Measurements from ENCODE around the gene FBXW8. TPM values are rescaled to one million over a fixed set of nuclear protein-coding genes. Genes with fewer than 3 reads are reported as not detected.
A peak's percentile ranks its signal among the peaks of the same experiment; 100 is the strongest.

The FBXW8 gene
- total and polyA plus RNA-seq, 5 donors: 3.3 to 10.2 (median 7.5) TPM

GRCh38 chr12:117026343-117026742, 115.6 kb downstream of the FBXW8 start:
- Histone ChIP-seq H3K27me3 (ENCODE audit: control insufficient read depth, insufficient read depth) (no peaks in the 10 kb centered on the region), H3K27ac (ENCODE audit: low read length) (no peak overlapping the region), H3K4me3 (ENCODE audit: low read length) (no peak overlapping the region), H3K9me3 (ENCODE audit: control insufficient read depth, low read length) (no peaks in the 10 kb centered on the region), H3K4me1 (ENCODE audit: control insufficient read depth, insufficient read depth, low read length) (no peaks in the 10 kb centered on the region)
- intact Hi-C loops (cut with DNase I): loop anchor here (5.0 to 10.0 kb wide), 4 partner anchors 91 to 128 kb away; no protein-coding TSS in a partner anchor
- ATAC-seq (no peak), DNase-seq (no peak)
- WGBS: 72% methylated on average over 4 of the region's 4 CpGs

- Histone ChIP-seq H3K4me1 (ENCODE audit: control insufficient read depth, insufficient read depth, low read length) (no peaks in the 10 kb centered on the region), H3K4me3 (ENCODE audit: low read length) (no peak overlapping the region), H3K27me3 (ENCODE audit: control insufficient read depth, insufficient read depth) (no peaks in the 10 kb centered on the region), H3K9me3 (ENCODE audit: control insufficient read depth, low read length) (no peaks in the 10 kb centered on the region), H3K27ac (ENCODE audit: low read length) (no peak overlapping the region)
- intact Hi-C loops (cut with DNase I): loop anchor here (5.0 to 10.0 kb wide), 4 partner anchors 90 to 128 kb away; no protein-coding TSS in a partner anchor
- DNase-seq (no peak), ATAC-seq (no peak)
- 76% methylated on average over 8 of the region's 8 CpGs for WGBS
These were observed 116.1 kb downstream of the FBXW8 start for GRCh38 chr12:117026921-117027250.

GRCh38 chr12:117027251-117028086, 116.7 kb downstream of the FBXW8 start:
- Histone ChIP-seq H3K4me1 (ENCODE audit: control insufficient read depth, insufficient read depth, low read length) (no peaks in the 10 kb centered on the region), H3K4me3 (ENCODE audit: low read length) (no peak overlapping the region), H3K27ac (ENCODE audit: low read length) (no peak overlapping the region), H3K27me3 (ENCODE audit: control insufficient read depth, insufficient read depth) (no peaks in the 10 kb centered on the region), H3K9me3 (ENCODE audit: control insufficient read depth, low read length) (no peaks in the 10 kb centered on the region)
- no peak for ATAC-seq
- intact Hi-C loops (cut with DNase I): loop anchor here (5.0 to 10.0 kb wide), 4 partner anchors 90 to 127 kb away; no protein-coding TSS in a partner anchor
- no peak for DNase-seq
- 92% methylated on average over 38 of the region's 38 CpGs for WGBS

GRCh38 chr12:117028254-117028653, 117.5 kb downstream of the FBXW8 start:
- DNase-seq (no peak), ATAC-seq (no peak)
- Histone ChIP-seq H3K4me3 (ENCODE audit: low read length) (no peak overlapping the region), H3K27me3 (ENCODE audit: control insufficient read depth, insufficient read depth) (no peaks in the 10 kb centered on the region), H3K27ac (ENCODE audit: low read length) (no peak overlapping the region), H3K9me3 (ENCODE audit: control insufficient read depth, low read length) (no peaks in the 10 kb centered on the region), H3K4me1 (ENCODE audit: control insufficient read depth, insufficient read depth, low read length) (no peaks in the 10 kb centered on the region)
- intact Hi-C loops (cut with DNase I): loop anchor here (5.0 to 10.0 kb wide), 4 partner anchors 89 to 127 kb away; no protein-coding TSS in a partner anchor
- 89% methylated on average over 14 of the region's 14 CpGs for WGBS

- no peak for ATAC-seq
- intact Hi-C loops (cut with DNase I): loop anchor here in 1 of 4 donors (10.0 kb wide), 1 partner anchor 64 kb away; the partner anchor contains the start of gene TESC
- DNase-seq: peak in 1 of 3 donors; percentile 30
- no peaks in the 10 kb centered on the region for H3K9me3 ChIP-seq (ENCODE audit: control insufficient read depth, low read length)
- no peak overlapping the region for H3K27ac ChIP-seq (ENCODE audit: low read length)
- H3K4me3 ChIP-seq (ENCODE audit: low read length): no peak overlapping the region
- WGBS: 65% methylated on average over 19 of the region's 19 CpGs
- peaks cover 1% of the 10 kb centered on the region for H3K4me1 ChIP-seq (ENCODE audit: control insufficient read depth, insufficient read depth, low read length)
- H3K27me3 ChIP-seq (ENCODE audit: control insufficient read depth, insufficient read depth): no peaks in the 10 kb centered on the region
These were observed 119.6 kb downstream of the FBXW8 start for GRCh38 chr12:117030187-117030900.

GRCh38 chr12:117031843-117032592, 121.3 kb downstream of the FBXW8 start:
- intact Hi-C loops (cut with DNase I): loop anchor here in 1 of 4 donors (10.0 kb wide), 1 partner anchor 63 kb away; the partner anchor contains the start of gene TESC
- Histone ChIP-seq H3K4me1 (ENCODE audit: control insufficient read depth, insufficient read depth, low read length) (peaks cover 1% of the 10 kb centered on the region), H3K27ac (ENCODE audit: low read length) (no peak overlapping the region), H3K4me3 (ENCODE audit: low read length) (no peak overlapping the region), H3K9me3 (ENCODE audit: control insufficient read depth, low read length) (no peaks in the 10 kb centered on the region), H3K27me3 (ENCODE audit: control insufficient read depth, insufficient read depth) (no peaks in the 10 kb centered on the region)
- 86% methylated on average over 17 of the region's 17 CpGs for WGBS
- no peak for ATAC-seq
- peak in 1 of 3 donors; percentile 3 for DNase-seq

- Histone ChIP-seq H3K4me3 (ENCODE audit: low read length) (no peak overlapping the region), H3K4me1 (ENCODE audit: control insufficient read depth, insufficient read depth, low read length) (peaks cover 1% of the 10 kb centered on the region), H3K9me3 (ENCODE audit: control insufficient read depth, low read length) (no peaks in the 10 kb centered on the region), H3K27ac (ENCODE audit: low read length) (no peak overlapping the region), H3K27me3 (ENCODE audit: control insufficient read depth, insufficient read depth) (no peaks in the 10 kb centered on the region)
- peak; percentile 64 to 67 for ATAC-seq
- DNase-seq: peak in 1 of 3 donors; percentile 63
- WGBS: 28% methylated on average over 34 of the region's 34 CpGs
- intact Hi-C loops (cut with DNase I): loop anchor here in 1 of 4 donors (10.0 kb wide), 1 partner anchor 62 kb away; the partner anchor contains the start of gene TESC
These were observed 122.0 kb downstream of the FBXW8 start for GRCh38 chr12:117032593-117033381.

GRCh38 chr12:117033382-117034221, 122.9 kb downstream of the FBXW8 start:
- H3K9me3 ChIP-seq (ENCODE audit: control insufficient read depth, low read length): no peaks in the 10 kb centered on the region
- H3K27ac ChIP-seq (ENCODE audit: low read length): no peak overlapping the region
- intact Hi-C loops (cut with DNase I): loop anchor here in 1 of 4 donors (10.0 kb wide), 1 partner anchor 61 kb away; the partner anchor contains the start of gene TESC
- ATAC-seq (peak; percentile 12 to 26), DNase-seq (peak in 2 of 3 donors; percentile 52 to 56)
- H3K27me3 ChIP-seq (ENCODE audit: control insufficient read depth, insufficient read depth): no peaks in the 10 kb centered on the region
- peaks cover 1% of the 10 kb centered on the region for H3K4me1 ChIP-seq (ENCODE audit: control insufficient read depth, insufficient read depth, low read length)
- H3K4me3 ChIP-seq (ENCODE audit: low read length): no peak overlapping the region
- 45% methylated on average over 24 of the region's 24 CpGs for WGBS

GRCh38 chr12:117034249-117034648, 123.5 kb downstream of the FBXW8 start:
- WGBS: 53% methylated on average over 10 of the region's 10 CpGs
- no peak for ATAC-seq

More at GRCh38 chr12:117034249-117034648, 123.5 kb downstream of the FBXW8 start:
- Histone ChIP-seq H3K9me3 (ENCODE audit: control insufficient read depth, low read length) (no peaks in the 10 kb centered on the region), H3K4me3 (ENCODE audit: low read length) (no peak overlapping the region), H3K4me1 (ENCODE audit: control insufficient read depth, insufficient read depth, low read length) (peaks cover 1% of the 10 kb centered on the region), H3K27me3 (ENCODE audit: control insufficient read depth, insufficient read depth) (no peaks in the 10 kb centered on the region), H3K27ac (ENCODE audit: low read length) (no peak overlapping the region)
- intact Hi-C loops (cut with DNase I): loop anchor here in 1 of 4 donors (10.0 kb wide), 1 partner anchor 61 kb away; the partner anchor contains the start of gene TESC
- DNase-seq: peak in 2 of 3 donors; percentile 17 to 22

Data from right cardiac atrium (tissue), 5 donors.